DMS53 treated with DMSO at 0.1 percent for 48 hours (cell line): ENCODE results near the gene DNMBP.
"Not testable (repeated sequence)": the region's sequence is repeated elsewhere in the genome, so short reads cannot be mapped to it uniquely, and the experiment has no call there.

Experiments
- DNase-seq: peaks from one replicate; lab custom pipeline; 2025; ENCODE audit not compliant: unreplicated experiment; lab: John Stamatoyannopoulos, UW

Gene DNMBP

DNA sequence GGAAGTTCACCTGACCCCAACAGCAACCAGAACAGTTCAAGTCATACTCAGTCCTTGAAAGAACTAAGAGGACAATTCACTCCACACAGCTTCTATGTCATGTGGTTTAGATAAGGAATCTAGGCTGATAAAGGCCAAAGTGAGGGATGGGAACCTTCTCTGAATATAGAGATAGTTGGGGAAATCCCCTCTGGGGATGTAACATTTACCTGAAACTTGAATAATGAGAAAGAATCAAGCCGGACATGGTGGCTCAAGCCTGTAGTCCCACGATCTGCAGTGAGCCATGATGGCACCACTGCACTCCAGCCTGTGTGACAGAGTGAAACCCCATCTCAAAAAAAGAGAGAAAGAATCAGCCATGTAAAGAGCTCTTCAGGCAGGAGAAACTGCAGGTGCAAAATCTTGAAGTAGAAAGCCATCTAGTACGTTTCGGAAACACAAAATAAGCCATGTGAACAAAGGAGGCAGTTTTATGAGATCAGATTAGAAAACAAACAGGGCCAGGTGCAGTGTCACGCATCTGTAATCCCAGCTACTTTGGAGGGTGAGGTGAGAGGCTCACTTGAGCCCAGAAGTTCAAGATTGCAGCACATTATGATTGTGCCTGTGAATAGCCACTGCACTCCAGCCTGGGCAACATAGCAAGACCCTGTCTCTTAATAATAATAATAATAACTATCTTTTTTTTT is 4.5 kb upstream of the DNMBP start:
- peak; percentile 90 for DNase-seq

DNA sequence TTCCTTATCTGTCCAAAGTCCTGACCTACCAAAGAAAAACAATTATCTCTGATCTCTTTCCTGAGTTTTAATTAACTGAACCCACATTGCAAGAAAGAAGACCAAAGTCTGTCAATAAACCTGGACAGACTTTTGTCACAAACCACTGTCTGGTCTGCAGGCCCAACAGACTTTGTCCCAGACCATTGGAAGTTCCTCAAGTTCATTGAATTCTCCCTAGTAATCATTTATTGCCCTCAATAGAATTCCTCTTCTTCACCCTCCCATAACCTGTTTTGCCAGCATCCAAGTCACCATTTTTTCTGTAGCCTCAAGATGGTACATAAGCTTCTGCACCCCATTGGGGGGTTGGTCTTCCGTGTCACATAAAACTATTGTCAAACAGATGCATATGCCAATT is 3.9 kb upstream of the DNMBP start:
- DNase-seq = no peak

DNA sequence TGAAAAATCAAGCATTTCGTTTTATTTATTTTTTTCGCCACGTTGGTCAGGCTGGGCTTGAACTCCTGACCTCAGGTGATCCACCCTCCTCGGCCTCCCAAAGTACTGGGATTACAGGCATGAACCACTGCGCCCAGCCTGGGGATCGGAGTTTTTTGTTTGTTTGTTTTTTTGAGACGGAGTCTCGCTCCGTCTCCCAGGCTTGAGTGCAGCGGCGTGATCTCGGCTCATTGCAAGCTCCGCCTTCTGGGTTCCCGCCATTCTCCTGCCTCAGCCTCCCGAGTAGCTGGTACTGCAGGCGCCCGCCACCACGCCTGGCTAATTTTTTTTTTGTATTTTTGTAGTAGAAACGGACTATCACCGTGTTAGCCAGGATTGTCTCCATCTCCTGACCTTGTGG is 2.2 kb upstream of the DNMBP start:
- not testable (repeated sequence) for DNase-seq

GRCh38 chr10:100009283-100009792 is 409 bp downstream of the DNMBP start:
- peak; percentile 20 for DNase-seq

DNA sequence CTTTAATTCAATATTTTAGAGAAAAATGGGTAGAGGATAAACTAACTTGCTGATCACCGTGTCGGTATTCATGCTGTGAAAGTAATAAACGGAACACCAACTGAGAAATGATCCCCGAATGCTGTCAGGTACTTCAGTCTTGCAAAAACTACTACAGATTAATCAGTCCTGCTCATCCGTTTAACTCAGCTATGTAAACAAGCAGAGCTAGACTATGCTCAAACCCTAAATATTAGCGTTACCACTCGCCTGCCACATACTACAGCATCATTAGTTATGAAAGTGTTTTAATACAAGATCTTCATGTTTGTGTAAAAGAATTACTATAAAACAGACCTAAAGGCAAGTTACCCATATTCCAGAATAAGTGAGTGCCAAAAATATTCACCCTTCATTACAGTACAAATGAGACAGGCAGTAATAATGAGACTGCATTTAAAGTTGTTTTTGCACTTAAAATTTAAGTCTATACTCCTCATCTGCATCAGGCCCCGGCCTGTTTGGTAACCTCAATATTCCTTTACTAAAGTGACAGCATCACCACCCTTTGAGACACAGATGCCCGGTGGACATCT is 952 bp downstream of the DNMBP start:
- DNase-seq = no peak

- no peak for DNase-seq
Measured at GRCh38 chr10:100008142-100008522, 1.6 kb downstream of the DNMBP start.

DNA sequence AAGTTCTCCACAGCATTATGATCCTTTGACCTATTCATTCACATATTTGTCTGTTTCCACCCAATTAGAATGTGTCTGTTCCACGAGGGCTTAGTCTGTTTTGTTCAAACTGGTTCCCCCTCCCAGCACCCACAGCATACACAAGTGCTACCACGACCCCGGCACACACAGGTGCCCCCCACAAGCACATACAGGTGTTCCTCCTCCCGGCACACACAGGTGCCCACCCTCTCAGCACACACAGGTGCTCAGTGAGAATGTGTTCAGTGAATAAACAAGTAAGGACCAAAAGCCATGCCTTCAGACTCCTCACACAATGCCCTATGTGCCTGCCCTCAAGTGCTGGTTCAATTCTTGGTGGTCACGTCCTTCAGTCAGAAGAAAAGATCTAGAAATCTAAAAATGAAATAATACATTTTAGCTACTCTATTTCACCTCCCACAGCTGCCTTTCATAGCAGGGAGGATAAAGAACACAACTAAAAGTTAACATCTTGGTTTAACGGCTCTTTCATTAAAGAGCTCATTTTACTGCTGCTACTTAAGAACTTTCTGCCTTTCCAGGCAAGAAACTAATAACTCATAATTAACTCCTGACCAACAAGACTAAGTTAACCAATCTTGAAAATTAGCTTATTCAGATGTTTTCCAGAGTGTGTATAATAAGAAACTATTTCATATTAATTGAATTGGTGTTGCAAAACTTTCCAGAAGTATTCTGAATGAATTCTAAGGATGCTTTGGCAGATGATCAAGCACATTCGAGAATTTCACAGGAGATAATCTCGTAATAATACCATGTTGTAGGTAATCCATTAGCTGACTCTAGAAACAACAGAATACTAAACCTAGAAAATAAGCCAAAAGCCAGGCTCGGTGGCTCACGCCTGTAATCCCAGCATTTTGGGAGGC is 2.3 kb downstream of the DNMBP start:
- no peak for DNase-seq

GRCh38 chr10:100006243-100006886 is 3.4 kb downstream of the DNMBP start:
- peak; percentile 62 for DNase-seq

- no peak for DNase-seq
Measured at GRCh38 chr10:100004805-100005510, 4.8 kb downstream of the DNMBP start.

DNA sequence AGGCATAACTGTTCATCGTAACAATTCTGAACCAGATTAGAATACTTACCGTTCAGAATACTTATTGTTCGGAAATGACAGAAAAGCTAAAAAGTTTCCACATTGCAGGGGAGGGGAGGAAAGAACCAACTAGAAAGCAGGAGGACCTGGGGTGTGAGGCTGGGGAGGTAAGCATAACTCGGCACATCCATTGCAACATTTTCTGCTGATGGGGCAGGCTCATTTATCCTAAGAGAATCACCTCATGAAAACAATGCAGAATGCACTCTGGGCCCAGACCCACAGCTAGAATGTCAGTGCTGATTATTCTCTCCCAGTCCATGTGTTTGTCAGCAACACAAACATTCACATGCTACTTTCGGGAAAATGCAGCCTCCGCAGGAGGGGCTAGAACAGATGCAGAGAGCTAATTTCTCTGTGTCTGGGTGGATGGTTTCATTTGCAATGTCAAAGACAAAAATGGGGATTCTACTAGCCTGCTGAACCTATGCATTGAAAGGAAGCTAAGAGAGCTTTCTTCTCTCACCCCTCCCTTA is 9.6 kb downstream of the DNMBP start:
- DNase-seq = no peak

DNA sequence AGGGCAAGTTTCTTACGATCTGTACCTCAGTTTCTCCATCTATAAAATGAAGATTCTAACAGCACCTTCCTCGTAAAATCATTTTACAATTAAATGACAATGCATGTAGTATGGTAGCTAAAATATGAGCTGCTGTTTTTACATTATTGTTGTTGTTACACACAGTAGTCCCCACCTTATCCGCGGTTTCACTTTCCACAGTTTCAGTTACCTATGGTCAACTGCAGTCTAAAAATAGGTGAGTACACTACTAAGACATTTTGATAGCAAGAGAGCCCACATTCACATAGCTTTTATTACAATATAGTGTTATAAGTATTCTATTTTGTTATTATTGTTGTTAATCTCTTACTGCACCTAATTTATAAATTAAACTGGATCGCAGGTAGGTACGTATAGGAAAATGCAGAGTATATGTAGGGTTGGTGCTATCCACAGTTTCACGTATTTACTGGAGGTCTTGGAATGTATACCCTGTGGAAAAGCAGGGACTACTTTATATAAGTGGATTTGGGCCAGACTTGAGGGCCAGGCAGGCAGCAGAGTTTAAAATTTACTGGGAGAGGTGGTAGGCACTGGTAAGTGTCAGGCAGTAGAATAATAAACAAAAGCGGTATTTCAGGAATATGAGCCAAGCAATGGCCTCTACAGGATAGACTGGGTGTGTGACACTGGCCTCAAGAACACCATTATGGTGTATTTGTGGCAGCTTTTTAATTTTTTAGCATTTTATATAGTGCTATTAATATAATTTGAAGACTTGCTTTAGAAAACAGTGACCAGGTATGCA is 10.2 kb downstream of the DNMBP start:
- DNase-seq = no peak

DNA sequence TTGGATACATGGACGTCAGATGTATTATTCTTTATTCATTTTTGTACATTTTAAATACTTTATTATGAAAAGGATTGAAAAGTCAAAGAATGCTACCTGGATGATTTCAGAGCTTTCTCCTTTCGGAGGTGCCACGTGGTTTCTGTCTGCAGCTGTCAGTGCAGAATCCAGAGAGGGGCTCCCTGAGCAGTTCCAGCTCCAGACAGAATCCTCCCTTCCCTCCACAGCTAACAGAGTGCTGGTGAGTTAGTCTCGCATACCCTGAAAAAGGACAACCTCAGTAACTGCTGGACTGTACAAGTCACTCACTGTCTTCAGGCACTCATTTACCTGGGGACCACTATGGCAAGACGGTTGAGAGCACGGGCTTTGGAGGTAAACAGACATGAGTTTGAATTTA is 10.9 kb downstream of the DNMBP start:
- no peak for DNase-seq

DNA sequence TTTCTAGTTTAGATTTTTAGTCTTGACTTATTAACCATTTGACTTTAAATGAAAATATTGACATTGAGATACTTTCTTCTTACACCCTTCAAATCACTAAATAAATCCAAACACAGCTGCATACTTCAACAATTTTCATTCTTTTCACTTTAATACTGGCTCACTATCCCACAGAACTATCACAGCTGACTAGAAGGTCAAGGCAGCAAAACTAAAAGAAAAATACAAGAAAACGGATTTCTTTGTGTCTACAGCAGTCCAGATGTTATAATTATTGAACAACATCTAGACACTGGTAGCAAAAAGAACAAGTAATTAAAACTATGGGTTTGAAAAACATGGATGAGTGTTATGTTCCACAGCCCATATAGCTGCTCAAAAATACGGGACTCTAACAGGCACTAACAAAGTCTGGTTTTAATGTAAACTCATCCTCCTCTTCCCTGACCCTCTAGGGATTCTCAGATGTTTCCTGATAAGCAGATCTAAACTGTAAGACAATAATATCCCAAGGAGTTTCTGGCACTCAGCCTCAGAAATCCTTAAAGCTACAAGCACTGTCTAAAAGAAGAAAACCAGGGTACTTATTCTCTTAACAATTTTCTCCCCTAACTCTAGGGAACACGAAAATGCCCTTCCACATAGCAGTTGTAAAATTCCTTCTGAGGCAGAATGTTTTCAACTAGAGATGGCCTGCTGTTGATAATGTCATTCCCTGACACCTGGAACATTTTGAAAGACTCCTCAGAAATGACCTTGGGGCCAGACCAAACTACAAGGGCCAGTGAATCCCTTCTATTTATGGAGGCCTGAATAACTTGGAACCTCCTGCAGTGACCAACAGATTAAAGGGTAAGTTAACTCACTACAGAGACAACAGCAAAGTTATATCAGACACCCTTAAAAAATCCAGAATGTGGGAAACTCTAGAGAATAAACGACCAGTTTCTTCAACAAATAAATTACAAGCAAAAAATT is 12.8 kb downstream of the DNMBP start:
- no peak for DNase-seq

DNA sequence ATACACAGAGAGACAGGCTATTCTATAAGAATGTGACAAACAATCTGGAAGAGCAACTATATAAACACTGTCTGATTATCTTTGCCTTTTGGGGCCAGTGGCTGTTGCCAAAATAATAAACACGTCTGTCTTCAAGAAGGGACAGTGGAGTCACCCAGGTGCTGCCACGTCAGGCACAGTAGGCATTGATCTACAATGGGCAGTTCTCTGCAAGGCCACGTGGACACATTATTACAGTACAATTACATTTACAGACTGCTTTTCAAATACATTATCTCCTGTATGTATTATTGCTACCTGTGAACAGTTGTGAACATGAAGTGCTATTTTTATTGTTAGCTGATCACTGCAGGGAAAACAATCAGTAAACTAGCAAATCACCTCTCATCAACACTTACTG is 14.0 kb downstream of the DNMBP start:
- DNase-seq = no peak

DNA sequence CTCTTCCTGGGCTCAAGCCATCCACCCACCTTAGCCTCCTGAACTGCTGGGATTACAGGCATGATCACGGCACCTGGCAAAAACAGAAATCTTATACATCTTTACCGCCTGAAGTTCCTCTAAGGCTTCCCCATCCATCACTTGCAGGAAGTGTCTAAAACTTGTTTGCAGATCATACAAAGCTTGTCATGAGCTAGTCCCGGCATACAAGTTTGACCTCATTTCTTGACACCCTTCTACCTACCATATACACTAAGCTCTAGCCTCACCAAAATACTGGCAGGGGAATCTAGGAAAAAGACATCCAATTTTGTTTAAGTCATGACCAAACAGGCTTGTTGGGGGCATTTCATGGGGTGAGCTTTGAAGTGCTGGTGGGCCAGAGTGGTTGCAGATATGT is 14.5 kb downstream of the DNMBP start:
- DNase-seq = no peak

- DNase-seq = no peak
Measured at GRCh38 chr10:99994801-99995200, 14.9 kb downstream of the DNMBP start.

GRCh38 chr10:99993701-99994689 is 15.8 kb downstream of the DNMBP start:
- DNase-seq = no peak
